GM23338 (cell line): ENCODE measurements around the gene APCDD1L. TPM values are rescaled to one million over a fixed set of nuclear protein-coding genes. Genes with fewer than 3 reads are reported as not detected.

ENCODE experiments used
- ATAC-seq: fragments of 200-7000 bp; cut with Tn5 transposase; 3 replicates; pipeline ENCODE4 v1.9.1; 2020
- DNase-seq: peaks from one replicate; pipeline ENCODE4 v3.0.0-alpha.2; 2015; ENCODE audit warnings: low spot score
- H2AFZ ChIP-seq: fragments of 200-600 bp; sonication (generic); 2 replicates; pipeline ENCODE4 v1.8.0; 2016; ENCODE audit warnings: antibody characterized with exemption, mild to moderate bottlenecking, moderate library complexity
- H3F3A ChIP-seq: fragments of 200-600 bp; sonication (generic); replicated peaks from 2 replicates; pipeline ENCODE4 v1.8.0; 2017; ENCODE audit warnings: antibody characterized with exemption, mixed run types, low read depth
- H3K27ac ChIP-seq: fragments of 200-600 bp; sonication (generic); 2 replicates; pipeline ENCODE4 v1.6.1; 2016; ENCODE audit warnings: low read depth
- H3K27me3 ChIP-seq: fragments of 200-600 bp; sonication (generic); 2 replicates; pipeline ENCODE4 v1.8.0; 2016; ENCODE audit warnings: mild to moderate bottlenecking, mixed run types, moderate library complexity; ENCODE audit not compliant: insufficient read depth
- H3K36me3 ChIP-seq: fragments of 200-600 bp; sonication (generic); 2 replicates; pipeline ENCODE4 v1.8.0; 2016; ENCODE audit warnings: mild to moderate bottlenecking; ENCODE audit not compliant: insufficient read depth
- H3K4me1 ChIP-seq: fragments of 200-600 bp; sonication (generic); 2 replicates; pipeline ENCODE4 v1.8.0; 2016; ENCODE audit warnings: mild to moderate bottlenecking, moderate library complexity; ENCODE audit not compliant: insufficient read depth
- H3K4me2 ChIP-seq: fragments of 200-600 bp; sonication (generic); 2 replicates; pipeline ENCODE4 v1.7.1; 2017; ENCODE audit warnings: mixed run types
- H3K4me3 ChIP-seq: fragments of 200-600 bp; sonication (generic); 2 replicates; pipeline ENCODE4 v1.6.1; 2016; ENCODE audit warnings: mixed run types
- H3K79me2 ChIP-seq: fragments of 200-600 bp; sonication (generic); replicated peaks from 2 replicates; pipeline ENCODE4 v1.8.0; 2017; ENCODE audit warnings: mild to moderate bottlenecking; ENCODE audit not compliant: insufficient read depth
- H3K9me2 ChIP-seq: fragments of 200-600 bp; sonication (generic); 2 replicates; pipeline ENCODE4 v1.8.0; 2017; ENCODE audit not compliant: insufficient read depth
- H4K20me1 ChIP-seq: fragments of 200-600 bp; sonication (generic); replicated peaks from 2 replicates; pipeline ENCODE4 v1.8.0; 2017; ENCODE audit warnings: mild to moderate bottlenecking; ENCODE audit not compliant: insufficient read depth
- H3K27ac Mint-ChIP-seq: 2 replicates; pipeline ENCODE4 v1.8.0; 2020; ENCODE audit warnings: inconsistent platforms, mild to moderate bottlenecking, moderate library complexity, mixed read lengths
- H3K27me3 Mint-ChIP-seq: 3 replicates; pipeline ENCODE4 v1.8.0; 2022; ENCODE audit warnings: low read depth, mild to moderate bottlenecking, moderate library complexity, mixed read lengths, inconsistent platforms; ENCODE audit not compliant: insufficient read depth, poor library complexity
- H3K36me3 Mint-ChIP-seq: 3 replicates; pipeline ENCODE4 v1.8.0; 2021; ENCODE audit warnings: low read depth, mild to moderate bottlenecking, inconsistent platforms, moderate library complexity, mixed read lengths
- H3K4me1 Mint-ChIP-seq: 3 replicates; pipeline ENCODE4 v1.8.0; 2020; ENCODE audit warnings: mild to moderate bottlenecking, inconsistent platforms, mixed read lengths
- H3K4me3 Mint-ChIP-seq: 3 replicates; pipeline ENCODE4 v1.8.0; 2021; ENCODE audit warnings: moderate library complexity, mild to moderate bottlenecking, inconsistent platforms, mixed read lengths
- H3K9me3 Mint-ChIP-seq: 3 replicates; pipeline ENCODE4 v1.8.0; 2020; ENCODE audit warnings: moderate library complexity, mild to moderate bottlenecking, inconsistent platforms, mixed read lengths
- CREB1 ChIP-seq: fragments of 250-450 bp; sonication (Bioruptor Pico); IDR thresholded peaks from 2 replicates; pipeline ENCODE4 v1.5.0; 2020; ENCODE audit warnings: low read depth, mild to moderate bottlenecking, moderate library complexity
- CTCF ChIP-seq, 2 experiments: fragments of 200-600 bp in 1 of 2; sonication (generic) in 1 of 2; conservative IDR thresholded peaks; 2 replicates each; pipeline versions ENCODE4 v1.5.1 to v1.6.1; 2016 to 2017; ENCODE audit warnings: antibody characterized with exemption in 2 of 2, low read depth in 2 of 2, mild to moderate bottlenecking in 2 of 2, moderate library complexity in 1 of 2
- ETS1 ChIP-seq: IDR thresholded peaks from 2 replicates; pipeline ENCODE4 v1.6.1; 2016; ENCODE audit warnings: antibody characterized with exemption
- EZH2 ChIP-seq: fragments of 200-600 bp; sonication (generic); IDR thresholded peaks from one replicate; pipeline ENCODE4 v1.8.0; 2017; ENCODE audit warnings: antibody characterized with exemption, mild to moderate bottlenecking, low read depth; ENCODE audit not compliant: unreplicated experiment
- EZH2phosphoT487 ChIP-seq: fragments of 200-600 bp; sonication (generic); IDR thresholded peaks from one replicate; pipeline ENCODE4 v1.8.1; 2018; ENCODE audit warnings: antibody characterized with exemption; ENCODE audit not compliant: unreplicated experiment
- NANOG ChIP-seq: IDR thresholded peaks from 2 replicates; pipeline ENCODE4 v1.6.1; 2016; ENCODE audit warnings: antibody characterized with exemption, borderline replicate concordance
- POLR2AphosphoS5 ChIP-seq: IDR thresholded peaks from 2 replicates; pipeline ENCODE4 v1.6.1; 2016; ENCODE audit warnings: antibody characterized with exemption, low read depth
- REST ChIP-seq: IDR thresholded peaks from one replicate; pipeline ENCODE4 v1.6.1; 2018; ENCODE audit warnings: antibody characterized with exemption; ENCODE audit not compliant: unreplicated experiment
- STAT1 ChIP-seq: IDR thresholded peaks from one replicate; pipeline ENCODE4 v1.6.1; 2016; ENCODE audit warnings: antibody characterized with exemption; ENCODE audit not compliant: unreplicated experiment
- ZNF114 ChIP-seq: fragments of 250-450 bp; sonication (Bioruptor Pico); IDR thresholded peaks from 2 replicates; pipeline ENCODE4 v1.5.0; 2020; ENCODE audit warnings: mild to moderate bottlenecking, moderate library complexity
- ZNF331 ChIP-seq: fragments of 250-450 bp; sonication (Bioruptor Pico); IDR thresholded peaks from 2 replicates; pipeline ENCODE4 v1.5.0; 2020; ENCODE audit warnings: low read depth, mild to moderate bottlenecking, moderate library complexity
- ZNF462 ChIP-seq: fragments of 250-450 bp; sonication (Bioruptor Pico); IDR thresholded peaks from 2 replicates; pipeline ENCODE4 v1.5.0; 2020; ENCODE audit warnings: mild to moderate bottlenecking, moderate library complexity
- polyA plus RNA-seq: library from polyadenylated mRNA; unstranded; fragments of >200 nt; fragmentation: Nextera tagmentation; extraction: Ambion mirVana; gene quantifications from 2 replicates; pipeline ENCODE4 v1.2.1, GENCODE V29; 2016
- total RNA-seq: library from RNA; depleted of rRNA; stranded (reverse); fragments of >200 nt; shearing (Covaris generic); gene quantifications from 2 replicates; pipeline ENCODE4 v1.2.3, GENCODE V29; 2014

The APCDD1L gene
- total and polyA plus RNA-seq, 2 experiments from 2014 or later: 1.8 to 4.6 TPM

- TF ChIP-seq EZH2phosphoT487 (no peak), ZNF114 (CRISPR knock-in tag) (no peak), CTCF (conservative IDR thresholded peaks at IDR 0.05; ENCODE audit: low read depth in 2 of 2) (no peak), CREB1 (CRISPR knock-in tag) (no peak), POLR2AphosphoS5 (no peak), STAT1 (no peak), ZNF331 (CRISPR knock-in tag) (no peak), EZH2 (no peak)
These were observed 41.8 kb upstream of the APCDD1L start (continued) for GRCh38 chr20:58556961-58557360.

GRCh38 chr20:58555078-58555765 is 40.0 kb upstream of the APCDD1L start:
- Mint-ChIP-seq H3K9me3 (peaks cover 4% of the 10 kb centered on the region; the same call in 2 of the 3 replicates), H3K27me3 (peaks cover 9% of the 10 kb centered on the region), H3K36me3 (no peaks in the 10 kb centered on the region; the same call in 2 of the 3 replicates), H3K4me3 (no peak overlapping the region), H3K4me1 (no peaks in the 10 kb centered on the region), H3K27ac (no peak overlapping the region)
- no peak overlapping the region for H3K4me2 ChIP-seq
- H3K9me2 ChIP-seq: no peaks in the 10 kb centered on the region
- H3F3A ChIP-seq: no peaks in the 10 kb centered on the region
- H3K27ac ChIP-seq: no peak overlapping the region
- ATAC-seq (no peak), DNase-seq (no peak)
- H3K79me2 ChIP-seq: no peaks in the 10 kb centered on the region
- H3K27me3 ChIP-seq: no peaks in the 10 kb centered on the region
- H3K4me1 ChIP-seq: no peaks in the 10 kb centered on the region
- no peaks in the 10 kb centered on the region for H4K20me1 ChIP-seq
- H2AFZ ChIP-seq: no peak overlapping the region
- H3K36me3 ChIP-seq: no peaks in the 10 kb centered on the region
- H3K4me3 ChIP-seq: no peak overlapping the region
- TF ChIP-seq ZNF331 (CRISPR knock-in tag) (no peak), ZNF114 (CRISPR knock-in tag) (no peak), ZNF462 (CRISPR knock-in tag) (no peak), EZH2 (no peak), POLR2AphosphoS5 (no peak), NANOG (no peak), EZH2phosphoT487 (no peak), REST (no peak), ETS1 (no peak)
